Psoas muscle (tissue), 8 donors: ENCODE measurements around the gene AFF4. TPM values are rescaled to one million over a fixed set of nuclear protein-coding genes. Genes with fewer than 3 reads are reported as not detected.
"Not testable (repeated sequence)": the region's sequence is repeated elsewhere in the genome, so short reads cannot be mapped to it uniquely, and the experiment has no call there.

Experiments
- ATAC-seq, 4 donors: fragments of 200-7000 bp; cut with Tn5 transposase; one replicate each; pipeline ENCODE4 v1.9.1; 2020; ENCODE audit warnings: moderate library complexity in 3 of 4, mild to moderate bottlenecking in 2 of 4
- DNase-seq, 2 donors: peaks; one replicate each; pipeline ENCODE4 v3.0.0-alpha.2; 2020
- H3K27ac ChIP-seq: fragments of 200-600 bp; one replicate; pipeline ENCODE4 v1.8.0; 2022
- H3K27me3 ChIP-seq, 3 donors: fragments of 200-600 bp in 1 of 3; one replicate each; pipeline versions ENCODE4 v1.6.1 to v1.8.0; 2013 to 2022; ENCODE audit warnings: low read length in 2 of 3, mild to moderate bottlenecking in 2 of 3, moderate library complexity in 1 of 3; ENCODE audit not compliant: insufficient read depth in 3 of 3
- H3K36me3 ChIP-seq, 2 donors: fragments of 200-600 bp in 1 of 2; one replicate each; pipeline versions ENCODE4 v1.6.1 to v1.8.0; 2013 to 2022; ENCODE audit warnings: low read depth in 1 of 2, mild to moderate bottlenecking in 1 of 2, moderate library complexity in 1 of 2; ENCODE audit not compliant: insufficient read depth in 1 of 2
- H3K4me1 ChIP-seq: fragments of 200-600 bp; one replicate; pipeline ENCODE4 v1.8.0; 2022
- H3K4me3 ChIP-seq: fragments of 200-600 bp; one replicate; pipeline ENCODE4 v1.8.0; 2022; ENCODE audit warnings: mild to moderate bottlenecking
- H3K9me3 ChIP-seq: fragments of 200-600 bp; one replicate; pipeline ENCODE4 v1.8.0; 2022
- CTCF ChIP-seq: fragments of 200-600 bp; IDR thresholded peaks from one replicate; pipeline ENCODE4 v1.8.0; 2022; ENCODE audit warnings: antibody characterized with exemption
- WGBS, 3 donors: extraction: QIAGEN DNeasy Blood & Tissue Kit; methylation state at CpG; one replicate each; pipeline versions ENCODE4 v1.1.6 to v1.1.7; 2013; 5-methylcytosine and 5-hydroxymethylcytosine counted together
- intact Hi-C, 2 donors: fragments of 100-400 bp; cut with DNase I; formaldehyde crosslinking; loops; one replicate each; pipeline versions ENCODE4 v1.11.0 to v1.14.2; 2022
- polyA plus RNA-seq, 3 donors: library from polyadenylated mRNA; stranded (reverse); fragments of 200-250 nt; gene quantifications; one replicate each; pipeline ENCODE4 v1.2.3, GENCODE V29; 2013
- total RNA-seq, 4 donors: library from RNA; stranded (reverse); fragmentation: NEBNext Ultra II Directional in 2 of 4; extraction: Animal tissue kit (Norgen Biotek cat#: 25700) in 2 of 4; gene quantifications; one replicate each; pipeline versions ENCODE4 v1.2.1 to v1.2.4, GENCODE V29; 2021 to 2023
- donor health status: healthy with polysubstance abuse.
- donor health status: DM: no; HTN: no; CAD: no; lungs with moderate emphysema.
- donor health status: Bipolar disorder and iron deficiency.
- donor health status: healthy.
- donor health status: DM: yes; HTN: yes; CAD: no.
- donor health status: DM: no; HTN: no; CAD: no.
- donor health status: DM: no; HTN: no; CAD: no.
- donor health status: DM: yes; HTN: yes; CAD: no.

Gene AFF4
- total and polyA plus RNA-seq, 7 donors: 9.7 to 68.2 (median 49.6) TPM

GRCh38 chr5:132999246-132999645 lies 35.8 kb upstream of the AFF4 start:
- ATAC-seq: no peak
- no peak overlapping the region for H3K27ac ChIP-seq
- no peaks in the 10 kb centered on the region for H3K4me1 ChIP-seq
- no peak for TF ChIP-seq CTCF
- peaks cover 0 to 53% of the 10 kb centered on the region in 2 donors for H3K36me3 ChIP-seq
- intact Hi-C loops: no loop called here
- no peak overlapping the region for H3K4me3 ChIP-seq
- WGBS, 3 donors: 35 to 46% (median 44%) methylated on average over 2 of the region's 2 CpGs
- H3K9me3 ChIP-seq: no peaks in the 10 kb centered on the region
- no peak for DNase-seq
- no peaks in the 10 kb centered on the region for H3K27me3 ChIP-seq

- Histone ChIP-seq H3K4me3 (no peak overlapping the region), H3K27me3 (no peaks in the 10 kb centered on the region), H3K4me1 (no peaks in the 10 kb centered on the region), H3K27ac (no peak overlapping the region), H3K36me3 (peaks cover 0 to 46% of the 10 kb centered on the region in 2 donors), H3K9me3 (no peaks in the 10 kb centered on the region)
- ATAC-seq (no peak), DNase-seq (no peak)
- intact Hi-C loops: no loop called here
- WGBS, 3 donors: 93 to 98% (median 97%) methylated on average over 2 of the region's 2 CpGs
- TF ChIP-seq CTCF: no peak
These were observed 35.1 kb upstream of the AFF4 start for GRCh38 chr5:132998556-132998955.

GRCh38 chr5:132996307-132996706 lies 32.9 kb upstream of the AFF4 start:
- ATAC-seq (no peak), DNase-seq (no peak)
- H3K4me3 ChIP-seq: no peak overlapping the region
- WGBS, 3 donors: 73 to 98% (median 88%) methylated on average over 1 of the region's 1 CpG
- TF ChIP-seq CTCF: no peak
- intact Hi-C loops: no loop called here
- no peaks in the 10 kb centered on the region for H3K4me1 ChIP-seq
- H3K27me3 ChIP-seq: no peaks in the 10 kb centered on the region
- no peaks in the 10 kb centered on the region for H3K9me3 ChIP-seq
- no peak overlapping the region for H3K27ac ChIP-seq
- H3K36me3 ChIP-seq: peaks cover 0 to 25% of the 10 kb centered on the region in 2 donors

- Histone ChIP-seq H3K9me3 (no peaks in the 10 kb centered on the region), H3K27me3 (no peaks in the 10 kb centered on the region), H3K36me3 (no peaks in the 10 kb centered on the region), H3K27ac (no peak overlapping the region), H3K4me3 (no peak overlapping the region), H3K4me1 (no peaks in the 10 kb centered on the region)
- no peak for TF ChIP-seq CTCF
- WGBS, 3 donors: 66 to 91% (median 88%) methylated on average over 28 of the region's 28 CpGs
- intact Hi-C loops: no loop called here
- no peak for DNase-seq
- ATAC-seq: no peak
These were observed 24.3 kb upstream of the AFF4 start for GRCh38 chr5:132987531-132988408.

GRCh38 chr5:132982971-132983370 lies 19.5 kb upstream of the AFF4 start:
- H3K9me3 ChIP-seq, DNase-seq, H3K4me1 ChIP-seq, intact Hi-C loops, ATAC-seq, H3K36me3 ChIP-seq, H3K4me3 ChIP-seq, H3K27ac ChIP-seq, H3K27me3 ChIP-seq: not testable (repeated sequence)
- WGBS, 3 donors: 93 to 94% (median 94%) methylated on average over 8 to 23 of the region's 30 CpGs
